ENCODE data around the gene COG5. TPM values are rescaled to one million over a fixed set of nuclear protein-coding genes. Genes with fewer than 3 reads are reported as not detected.

COG5 gene
- total RNA-seq, 1 donor from 2014 or later = 37.2 TPM

- Mint-ChIP-seq H3K4me3 (no peak overlapping the region), H3K27me3 (no peaks in the 10 kb centered on the region), H3K4me1 (ENCODE audit: unreplicated experiment) (no peaks in the 10 kb centered on the region), H3K36me3 (peaks cover 24% of the 10 kb centered on the region), H3K9me3 (no peaks in the 10 kb centered on the region), H3K27ac (peak overlapping the region; percentile 31)
- DNase-seq (ENCODE audit: extremely low spot score, unreplicated experiment) = no peak
- TF ChIP-seq, protein P1, sequence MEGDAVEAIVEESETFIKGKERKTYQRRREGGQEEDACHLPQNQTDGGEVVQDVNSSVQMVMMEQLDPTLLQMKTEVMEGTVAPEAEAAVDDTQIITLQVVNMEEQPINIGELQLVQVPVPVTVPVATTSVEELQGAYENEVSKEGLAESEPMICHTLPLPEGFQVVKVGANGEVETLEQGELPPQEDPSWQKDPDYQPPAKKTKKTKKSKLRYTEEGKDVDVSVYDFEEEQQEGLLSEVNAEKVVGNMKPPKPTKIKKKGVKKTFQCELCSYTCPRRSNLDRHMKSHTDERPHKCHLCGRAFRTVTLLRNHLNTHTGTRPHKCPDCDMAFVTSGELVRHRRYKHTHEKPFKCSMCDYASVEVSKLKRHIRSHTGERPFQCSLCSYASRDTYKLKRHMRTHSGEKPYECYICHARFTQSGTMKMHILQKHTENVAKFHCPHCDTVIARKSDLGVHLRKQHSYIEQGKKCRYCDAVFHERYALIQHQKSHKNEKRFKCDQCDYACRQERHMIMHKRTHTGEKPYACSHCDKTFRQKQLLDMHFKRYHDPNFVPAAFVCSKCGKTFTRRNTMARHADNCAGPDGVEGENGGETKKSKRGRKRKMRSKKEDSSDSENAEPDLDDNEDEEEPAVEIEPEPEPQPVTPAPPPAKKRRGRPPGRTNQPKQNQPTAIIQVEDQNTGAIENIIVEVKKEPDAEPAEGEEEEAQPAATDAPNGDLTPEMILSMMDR (conservative IDR thresholded peaks at IDR 0.05) = peak; percentile 29
Measured at GRCh38 chr7:107194052-107194451, 369.7 kb downstream of the COG5 start.

DNA sequence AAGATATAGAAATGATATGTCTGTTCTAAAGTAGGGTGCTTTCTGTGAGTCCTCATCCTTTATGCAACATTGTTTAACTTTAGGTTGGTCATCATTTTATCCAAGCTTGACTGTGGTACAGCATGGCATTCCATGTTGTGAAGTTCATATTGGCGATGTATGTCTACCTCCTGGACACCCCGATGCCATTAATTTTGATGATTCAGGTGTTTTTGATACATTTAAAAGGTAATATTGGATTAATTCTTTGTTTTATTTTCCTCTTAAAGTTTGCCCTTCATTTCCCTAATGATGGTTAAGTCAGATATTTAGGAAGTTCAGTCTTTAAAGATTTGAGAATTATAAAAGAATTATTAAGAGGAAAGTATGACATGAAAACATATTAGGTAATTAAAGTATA is 373.6 kb downstream of the COG5 start:
- H3K4me3 Mint-ChIP-seq = no peak overlapping the region
- TF ChIP-seq, protein P1 (conservative IDR thresholded peaks at IDR 0.05) = no peak
- DNase-seq (ENCODE audit: extremely low spot score, unreplicated experiment) = no peak
- peaks cover 36% of the 10 kb centered on the region for H3K36me3 Mint-ChIP-seq
- H3K9me3 Mint-ChIP-seq = no peaks in the 10 kb centered on the region
- H3K27ac Mint-ChIP-seq = no peak overlapping the region
- H3K4me1 Mint-ChIP-seq (ENCODE audit: unreplicated experiment) = no peaks in the 10 kb centered on the region
- H3K27me3 Mint-ChIP-seq = no peaks in the 10 kb centered on the region

GRCh38 chr7:107187774-107188173 is 375.9 kb downstream of the COG5 start:
- TF ChIP-seq, protein P1 (conservative IDR thresholded peaks at IDR 0.05) = no peak
- no peaks in the 10 kb centered on the region for H3K4me1 Mint-ChIP-seq (ENCODE audit: unreplicated experiment)
- H3K36me3 Mint-ChIP-seq = peaks cover 47% of the 10 kb centered on the region
- no peaks in the 10 kb centered on the region for H3K9me3 Mint-ChIP-seq
- H3K27me3 Mint-ChIP-seq = no peaks in the 10 kb centered on the region
- no peak overlapping the region for H3K4me3 Mint-ChIP-seq
- no peak for DNase-seq (ENCODE audit: extremely low spot score, unreplicated experiment)
- H3K27ac Mint-ChIP-seq = no peak overlapping the region

GRCh38 chr7:107186240-107186639 is 377.5 kb downstream of the COG5 start:
- peaks cover 44% of the 10 kb centered on the region for H3K36me3 Mint-ChIP-seq
- H3K4me1 Mint-ChIP-seq (ENCODE audit: unreplicated experiment) = no peaks in the 10 kb centered on the region
- no peaks in the 10 kb centered on the region for H3K27me3 Mint-ChIP-seq

DNA sequence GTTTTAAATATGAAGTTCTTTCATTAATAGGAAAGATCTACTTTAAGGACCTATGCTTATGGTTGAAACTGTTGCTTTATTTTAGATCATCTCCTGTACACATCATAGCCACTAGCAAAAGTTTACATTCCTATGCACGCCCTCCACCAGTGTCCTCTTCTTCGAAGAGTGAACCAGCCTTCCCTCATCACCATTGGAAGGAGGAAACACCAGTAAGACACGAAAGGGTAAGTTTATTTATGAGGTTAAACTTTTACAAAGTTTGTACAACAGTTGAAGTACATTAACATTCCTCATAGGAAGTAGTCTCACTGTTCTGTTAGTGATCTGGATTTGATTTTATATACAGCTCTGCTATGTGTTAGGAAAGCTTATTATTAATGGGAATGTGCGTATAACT is 378.0 kb downstream of the COG5 start:
- DNase-seq (ENCODE audit: extremely low spot score, unreplicated experiment) = no peak
- H3K4me3 Mint-ChIP-seq = no peak overlapping the region
- no peaks in the 10 kb centered on the region for H3K27me3 Mint-ChIP-seq
- peaks cover 49% of the 10 kb centered on the region for H3K36me3 Mint-ChIP-seq
- H3K4me1 Mint-ChIP-seq (ENCODE audit: unreplicated experiment) = peaks cover 4% of the 10 kb centered on the region
- TF ChIP-seq, protein P1 (conservative IDR thresholded peaks at IDR 0.05) = no peak
- H3K27ac Mint-ChIP-seq = no peak overlapping the region
- H3K9me3 Mint-ChIP-seq = no peaks in the 10 kb centered on the region

More at GRCh38 chr7:107186240-107186639, 377.5 kb downstream of the COG5 start:
- no peaks in the 10 kb centered on the region for H3K9me3 Mint-ChIP-seq
- no peak overlapping the region for H3K27ac Mint-ChIP-seq
- no peak overlapping the region for H3K4me3 Mint-ChIP-seq
- no peak for DNase-seq (ENCODE audit: extremely low spot score, unreplicated experiment)
- TF ChIP-seq, protein P1 (conservative IDR thresholded peaks at IDR 0.05) = no peak

- H3K4me3 Mint-ChIP-seq = no peak overlapping the region
- peaks cover 33% of the 10 kb centered on the region for H3K36me3 Mint-ChIP-seq
- no peaks in the 10 kb centered on the region for H3K27me3 Mint-ChIP-seq
- H3K9me3 Mint-ChIP-seq = no peaks in the 10 kb centered on the region
- TF ChIP-seq, protein P1 (conservative IDR thresholded peaks at IDR 0.05) = no peak
- H3K4me1 Mint-ChIP-seq (ENCODE audit: unreplicated experiment) = peaks cover 12% of the 10 kb centered on the region
- H3K27ac Mint-ChIP-seq = no peak overlapping the region
- no peak for DNase-seq (ENCODE audit: extremely low spot score, unreplicated experiment)
Measured at GRCh38 chr7:107181172-107181571, 382.5 kb downstream of the COG5 start.

All from type B pancreatic cell (in vitro differentiated cells).